NCI-H2171 treated with DMSO at 0.1 percent for 48 hours (cell line): ENCODE data around the gene CPLX1.
"Not testable (repeated sequence)": the region's sequence is repeated elsewhere in the genome, so short reads cannot be mapped to it uniquely, and the experiment has no call there.

ENCODE experiments used
- DNase-seq: peaks from one replicate; lab custom pipeline; 2025; lab: John Stamatoyannopoulos, UW

The CPLX1 gene

GRCh38 chr4:819401-820229, 6.3 kb downstream of the CPLX1 start:
- DNase-seq = no peak

GRCh38 chr4:818106-818921, 7.6 kb downstream of the CPLX1 start:
- no peak for DNase-seq

GRCh38 chr4:815464-816146, 10.3 kb downstream of the CPLX1 start:
- peak; percentile 8 for DNase-seq

- no peak for DNase-seq
These were observed 11.5 kb downstream of the CPLX1 start for GRCh38 chr4:814312-814850.

- DNase-seq = no peak
These were observed 12.0 kb downstream of the CPLX1 start for GRCh38 chr4:813900-814299.

- DNase-seq = no peak
These were observed 16.9 kb downstream of the CPLX1 start for GRCh38 chr4:808860-809570.

GRCh38 chr4:807792-808191, 18.1 kb downstream of the CPLX1 start:
- DNase-seq = no peak

- DNase-seq = not testable (repeated sequence)
These were observed 18.9 kb downstream of the CPLX1 start for GRCh38 chr4:806979-807378.

- no peak for DNase-seq
These were observed 21.1 kb downstream of the CPLX1 start for GRCh38 chr4:804804-805203.

- no peak for DNase-seq
These were observed 22.0 kb downstream of the CPLX1 start for GRCh38 chr4:803884-804283.

GRCh38 chr4:801436-802124, 24.3 kb downstream of the CPLX1 start:
- DNase-seq = no peak

- DNase-seq = peak; percentile 92
These were observed 28.9 kb downstream of the CPLX1 start for GRCh38 chr4:797066-797465.

GRCh38 chr4:796206-796605, 29.7 kb downstream of the CPLX1 start:
- DNase-seq = no peak

- DNase-seq = no peak
These were observed 30.2 kb downstream of the CPLX1 start for GRCh38 chr4:795726-796119.

- peak; percentile 33 for DNase-seq
These were observed 30.8 kb downstream of the CPLX1 start for GRCh38 chr4:794900-795725.

- DNase-seq = peak; percentile 7
These were observed 31.8 kb downstream of the CPLX1 start for GRCh38 chr4:793941-794621.

- no peak for DNase-seq
These were observed 32.7 kb downstream of the CPLX1 start for GRCh38 chr4:793093-793861.

- no peak for DNase-seq
These were observed 33.3 kb downstream of the CPLX1 start for GRCh38 chr4:792626-793092.
